HG03558 (cell line): ENCODE data around the gene TRAPPC1.

Experiments used
- ATAC-seq: cut with Tn5 transposase; IDR thresholded peaks from one replicate; pipeline ENCODE4 v1.9.1; 2021; ENCODE audit warnings: moderate number of reproducible peaks; ENCODE audit not compliant: unreplicated experiment; ENCODE audit errors: extremely low read depth

The TRAPPC1 gene

DNA sequence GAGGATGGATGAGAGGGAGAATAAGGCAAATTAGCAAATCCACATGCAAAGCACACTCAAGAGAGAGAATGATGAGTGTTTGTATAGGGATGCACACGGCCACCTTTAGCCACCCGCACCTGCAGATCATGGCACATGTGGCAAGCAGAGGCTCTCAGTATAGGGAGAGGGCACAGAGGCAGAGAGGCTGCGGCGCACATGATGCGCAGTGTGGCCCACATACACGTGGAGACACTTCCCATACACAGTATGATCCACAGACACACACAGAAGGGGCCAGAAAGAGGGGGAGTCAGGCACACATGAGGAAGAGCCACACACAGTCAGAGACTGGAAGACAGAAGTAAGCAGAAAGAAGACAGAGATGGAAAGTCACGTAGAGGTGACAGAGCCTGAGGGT is 49.7 kb downstream of the TRAPPC1 start:
- ATAC-seq = no peak

DNA sequence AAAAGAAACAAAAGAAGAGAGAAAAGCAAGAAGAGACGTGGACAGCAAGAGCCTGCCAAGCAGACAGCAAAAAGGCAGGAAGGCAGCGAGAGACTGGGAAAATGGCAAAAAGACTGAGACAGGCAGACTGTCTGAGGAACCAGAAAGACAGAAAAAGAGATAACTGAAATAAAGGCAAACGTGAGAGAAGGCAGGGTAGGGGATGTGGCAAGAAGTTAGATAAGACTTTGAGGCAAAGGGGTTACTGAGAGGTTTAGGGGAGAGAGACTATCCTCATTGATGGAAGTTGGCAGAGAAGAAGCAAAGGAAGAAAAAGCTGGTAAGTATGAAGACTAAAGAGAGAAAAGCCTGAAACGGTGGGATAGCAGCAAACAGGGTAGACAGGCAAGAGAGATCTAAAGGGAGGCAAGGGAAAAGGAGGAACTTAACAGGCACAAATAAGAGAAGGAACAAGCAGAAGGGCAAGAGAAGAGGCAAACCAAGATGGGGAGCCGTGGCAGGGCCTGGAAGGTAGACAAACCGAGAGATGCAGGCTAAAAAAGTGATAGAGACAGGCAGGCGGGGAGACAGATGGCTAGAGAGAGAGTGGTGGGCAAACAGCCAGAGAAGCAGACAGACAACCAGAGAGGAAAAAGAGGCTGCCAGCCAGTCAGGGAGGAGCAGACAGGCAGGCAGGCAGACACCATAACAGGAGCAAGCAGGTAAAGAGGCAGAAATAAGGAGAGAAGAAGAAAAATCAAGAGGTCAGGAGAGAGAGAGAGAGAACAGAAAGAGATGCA is 50.3 kb downstream of the TRAPPC1 start:
- no peak for ATAC-seq
